ENCODE data around the gene RICTOR. TPM values are rescaled to one million over a fixed set of nuclear protein-coding genes. Genes with fewer than 3 reads are reported as not detected.

RICTOR gene
- polyA plus RNA-seq, 2 of the 4 experiments (the other 2 are of a cell fraction), result 6.5 to 28.5 TPM

DNA sequence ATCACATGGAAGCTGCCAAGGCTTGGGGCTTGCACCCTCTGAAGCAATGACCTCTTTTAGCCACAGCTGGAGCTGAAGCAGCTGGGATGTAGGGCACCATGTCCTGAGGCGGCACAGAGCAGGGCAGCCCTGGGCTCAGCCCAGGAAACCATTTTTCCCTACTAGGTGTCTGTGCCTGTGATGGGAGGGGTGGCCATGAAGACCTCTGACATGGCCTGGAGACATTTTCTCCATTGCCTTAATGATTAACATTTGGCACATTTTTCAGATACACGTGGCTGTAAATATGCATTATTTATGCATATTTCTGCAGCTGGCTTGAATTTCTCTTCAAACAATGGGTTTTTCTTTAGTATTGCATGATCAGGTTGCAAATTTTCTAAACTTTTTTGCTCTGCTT lies 146.7 kb downstream of the RICTOR start:
- ATAC-seq, result no peak
- Histone ChIP-seq H3K4me2 (no peak overlapping the region), H3K9me3 (no peaks in the 10 kb centered on the region), H3K4me1 (no peaks in the 10 kb centered on the region), H3K27ac (no peak overlapping the region), H3K4me3 (no peak overlapping the region)
- 90% methylated on average over 2 of the region's 2 CpGs for WGBS (ENCODE audit: missing lambda C conversion rate)
- ChIA-PET POLR2A (no interaction called here), CTCF (interaction anchor here (0.8 kb wide), 1 partner anchor 117 kb away, joined by 3 read pairs; no protein-coding TSS in a partner anchor)
- TF ChIP-seq RCOR1 (IDR thresholded peaks at IDR 0.05; ENCODE audit: low read depth, low read length) (no peak), ESRRA (IDR thresholded peaks at IDR 0.05; ENCODE audit: borderline replicate concordance, low read length) (no peak), TFCP2L1 (CRISPR knock-in tag; IDR thresholded peaks at IDR 0.05) (no peak), MYC (IDR thresholded peaks at IDR 0.05; ENCODE audit: borderline replicate concordance, low read length) (no peak), JUN (IDR thresholded peaks at IDR 0.05) (no peak), CHD2 (IDR thresholded peaks at IDR 0.05; ENCODE audit: low read length, partially characterized antibody) (no peak), ZNF302 (CRISPR knock-in tag; IDR thresholded peaks at IDR 0.05) (no peak), EHF (CRISPR knock-in tag; IDR thresholded peaks at IDR 0.05) (no peak), RARB (CRISPR knock-in tag; IDR thresholded peaks at IDR 0.05) (no peak), HOXB13 (CRISPR knock-in tag; IDR thresholded peaks at IDR 0.05; ENCODE audit: low read depth) (no peak), EHMT2 (IDR thresholded peaks at IDR 0.05; ENCODE audit: low read depth) (no peak), FOXS1 (CRISPR knock-in tag; IDR thresholded peaks at IDR 0.05) (no peak), HOXA7 (CRISPR knock-in tag; IDR thresholded peaks at IDR 0.05) (no peak), RFX5 (IDR thresholded peaks at IDR 0.05) (no peak), NFE2L2 (conservative IDR thresholded peaks at IDR 0.05; ENCODE audit: low read length) (no peak)
- TF ChIP-seq, protein P1, sequence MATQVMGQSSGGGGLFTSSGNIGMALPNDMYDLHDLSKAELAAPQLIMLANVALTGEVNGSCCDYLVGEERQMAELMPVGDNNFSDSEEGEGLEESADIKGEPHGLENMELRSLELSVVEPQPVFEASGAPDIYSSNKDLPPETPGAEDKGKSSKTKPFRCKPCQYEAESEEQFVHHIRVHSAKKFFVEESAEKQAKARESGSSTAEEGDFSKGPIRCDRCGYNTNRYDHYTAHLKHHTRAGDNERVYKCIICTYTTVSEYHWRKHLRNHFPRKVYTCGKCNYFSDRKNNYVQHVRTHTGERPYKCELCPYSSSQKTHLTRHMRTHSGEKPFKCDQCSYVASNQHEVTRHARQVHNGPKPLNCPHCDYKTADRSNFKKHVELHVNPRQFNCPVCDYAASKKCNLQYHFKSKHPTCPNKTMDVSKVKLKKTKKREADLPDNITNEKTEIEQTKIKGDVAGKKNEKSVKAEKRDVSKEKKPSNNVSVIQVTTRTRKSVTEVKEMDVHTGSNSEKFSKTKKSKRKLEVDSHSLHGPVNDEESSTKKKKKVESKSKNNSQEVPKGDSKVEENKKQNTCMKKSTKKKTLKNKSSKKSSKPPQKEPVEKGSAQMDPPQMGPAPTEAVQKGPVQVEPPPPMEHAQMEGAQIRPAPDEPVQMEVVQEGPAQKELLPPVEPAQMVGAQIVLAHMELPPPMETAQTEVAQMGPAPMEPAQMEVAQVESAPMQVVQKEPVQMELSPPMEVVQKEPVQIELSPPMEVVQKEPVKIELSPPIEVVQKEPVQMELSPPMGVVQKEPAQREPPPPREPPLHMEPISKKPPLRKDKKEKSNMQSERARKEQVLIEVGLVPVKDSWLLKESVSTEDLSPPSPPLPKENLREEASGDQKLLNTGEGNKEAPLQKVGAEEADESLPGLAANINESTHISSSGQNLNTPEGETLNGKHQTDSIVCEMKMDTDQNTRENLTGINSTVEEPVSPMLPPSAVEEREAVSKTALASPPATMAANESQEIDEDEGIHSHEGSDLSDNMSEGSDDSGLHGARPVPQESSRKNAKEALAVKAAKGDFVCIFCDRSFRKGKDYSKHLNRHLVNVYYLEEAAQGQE (IDR thresholded peaks at IDR 0.05), result no peak
- TF ChIP-seq, protein P2, sequence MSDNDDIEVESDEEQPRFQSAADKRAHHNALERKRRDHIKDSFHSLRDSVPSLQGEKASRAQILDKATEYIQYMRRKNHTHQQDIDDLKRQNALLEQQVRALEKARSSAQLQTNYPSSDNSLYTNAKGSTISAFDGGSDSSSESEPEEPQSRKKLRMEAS (IDR thresholded peaks at IDR 0.05), result no peak
- TF ChIP-seq, protein P3, sequence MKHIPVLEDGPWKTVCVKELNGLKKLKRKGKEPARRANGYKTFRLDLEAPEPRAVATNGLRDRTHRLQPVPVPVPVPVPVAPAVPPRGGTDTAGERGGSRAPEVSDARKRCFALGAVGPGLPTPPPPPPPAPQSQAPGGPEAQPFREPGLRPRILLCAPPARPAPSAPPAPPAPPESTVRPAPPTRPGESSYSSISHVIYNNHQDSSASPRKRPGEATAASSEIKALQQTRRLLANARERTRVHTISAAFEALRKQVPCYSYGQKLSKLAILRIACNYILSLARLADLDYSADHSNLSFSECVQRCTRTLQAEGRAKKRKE (CRISPR knock-in tag; IDR thresholded peaks at IDR 0.05; ENCODE audit: low read depth), result no peak
- no peak for FAIRE-seq
- DNase-seq (ENCODE audit: low read depth in 1 of 2, low spot score in 1 of 2), result no peak

DNA sequence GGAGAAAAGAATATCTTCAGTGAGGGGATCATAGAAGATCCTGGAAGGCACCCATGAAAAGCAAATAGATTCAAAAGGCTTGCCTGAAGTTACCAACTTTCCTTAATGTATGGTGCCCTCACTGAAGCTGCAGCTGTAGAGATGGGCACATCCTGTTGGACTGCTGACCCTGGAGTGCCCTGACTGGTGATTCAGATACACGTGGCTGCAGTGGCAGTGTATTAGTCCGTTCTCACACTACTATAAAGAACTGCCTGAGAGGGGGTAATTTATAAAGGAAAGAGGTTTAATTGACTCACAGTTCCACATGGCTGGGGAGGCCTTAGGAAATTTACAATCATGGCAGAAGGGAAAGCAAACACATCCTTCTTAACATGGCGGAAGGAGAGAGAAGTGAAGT lies 148.1 kb downstream of the RICTOR start:
- 87% methylated on average over 3 of the region's 3 CpGs for WGBS (ENCODE audit: missing lambda C conversion rate)
- ChIA-PET CTCF (interaction anchor here (0.7 kb wide), 1 partner anchor 95 kb away, joined by 3 read pairs; no protein-coding TSS in a partner anchor), POLR2A (no interaction called here)
- no peak overlapping the region for H3K4me3 ChIP-seq
- ATAC-seq (no peak), FAIRE-seq (no peak), DNase-seq (ENCODE audit: low read depth in 1 of 2, low spot score in 1 of 2) (no peak)
- H3K27ac ChIP-seq, result no peak overlapping the region
- H3K4me1 ChIP-seq, result no peaks in the 10 kb centered on the region
- no peaks in the 10 kb centered on the region for H3K9me3 ChIP-seq
- no peak for TF ChIP-seq KDM1A (IDR thresholded peaks at IDR 0.05; ENCODE audit: low read depth)
- TF ChIP-seq SREBF2 (IDR thresholded peaks at IDR 0.05), result no peak
- no peak for TF ChIP-seq ZSCAN20 (CRISPR knock-in tag; IDR thresholded peaks at IDR 0.05)
- no peak for TF ChIP-seq MYC (IDR thresholded peaks at IDR 0.05; ENCODE audit: borderline replicate concordance, low read length)
- TF ChIP-seq RFX5 (IDR thresholded peaks at IDR 0.05), result no peak
- TF ChIP-seq JUN (IDR thresholded peaks at IDR 0.05), result no peak
- TF ChIP-seq CEBPB (IDR thresholded peaks at IDR 0.05), result no peak
- TF ChIP-seq, protein P4, sequence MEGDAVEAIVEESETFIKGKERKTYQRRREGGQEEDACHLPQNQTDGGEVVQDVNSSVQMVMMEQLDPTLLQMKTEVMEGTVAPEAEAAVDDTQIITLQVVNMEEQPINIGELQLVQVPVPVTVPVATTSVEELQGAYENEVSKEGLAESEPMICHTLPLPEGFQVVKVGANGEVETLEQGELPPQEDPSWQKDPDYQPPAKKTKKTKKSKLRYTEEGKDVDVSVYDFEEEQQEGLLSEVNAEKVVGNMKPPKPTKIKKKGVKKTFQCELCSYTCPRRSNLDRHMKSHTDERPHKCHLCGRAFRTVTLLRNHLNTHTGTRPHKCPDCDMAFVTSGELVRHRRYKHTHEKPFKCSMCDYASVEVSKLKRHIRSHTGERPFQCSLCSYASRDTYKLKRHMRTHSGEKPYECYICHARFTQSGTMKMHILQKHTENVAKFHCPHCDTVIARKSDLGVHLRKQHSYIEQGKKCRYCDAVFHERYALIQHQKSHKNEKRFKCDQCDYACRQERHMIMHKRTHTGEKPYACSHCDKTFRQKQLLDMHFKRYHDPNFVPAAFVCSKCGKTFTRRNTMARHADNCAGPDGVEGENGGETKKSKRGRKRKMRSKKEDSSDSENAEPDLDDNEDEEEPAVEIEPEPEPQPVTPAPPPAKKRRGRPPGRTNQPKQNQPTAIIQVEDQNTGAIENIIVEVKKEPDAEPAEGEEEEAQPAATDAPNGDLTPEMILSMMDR (IDR thresholded peaks at IDR 0.05), result no peak
- TF ChIP-seq TFCP2L1 (CRISPR knock-in tag; IDR thresholded peaks at IDR 0.05), result no peak
- TF ChIP-seq ESRRA (IDR thresholded peaks at IDR 0.05; ENCODE audit: borderline replicate concordance, low read length), result no peak
- TF ChIP-seq, protein P3 (CRISPR knock-in tag; IDR thresholded peaks at IDR 0.05; ENCODE audit: low read depth), result no peak
- TF ChIP-seq ZFP36 (IDR thresholded peaks at IDR 0.05; ENCODE audit: borderline replicate concordance, partially characterized antibody), result no peak
- TF ChIP-seq, protein P1 (IDR thresholded peaks at IDR 0.05), result no peak
- no peak for TF ChIP-seq CBX8 (IDR thresholded peaks at IDR 0.05)
- TF ChIP-seq BHLHE40 (IDR thresholded peaks at IDR 0.05; ENCODE audit: low read depth, low read length), result no peak
- H3K4me2 ChIP-seq, result no peak overlapping the region
